Liver (tissue), 3 donors: ENCODE measurements around the gene HMOX2.

Source experiments
- ATF3 ChIP-seq: IDR thresholded peaks from 2 replicates; pipeline ENCODE4 v1.6.1; 2016; ENCODE audit warnings: antibody characterized with exemption
- CTCF ChIP-seq: fragments of 150-350 bp; IDR thresholded peaks from 2 replicates; pipeline ENCODE4 v1.5.1; 2017; ENCODE audit warnings: improper control_type of control experiment, low read depth, low read length; ENCODE audit not compliant: missing input control
- GABPA ChIP-seq, 2 donors: IDR thresholded peaks in 1 of 2; conservative IDR thresholded peaks in 1 of 2; 2 replicates each; pipeline ENCODE4 v1.6.1; 2016; ENCODE audit warnings: antibody characterized with exemption in 2 of 2, mild to moderate bottlenecking in 1 of 2, moderate library complexity in 1 of 2
- JUND ChIP-seq, 2 donors: IDR thresholded peaks; 2 replicates each; pipeline ENCODE4 v1.6.1; 2016; ENCODE audit warnings: antibody characterized with exemption in 2 of 2
- MAX ChIP-seq: IDR thresholded peaks from 2 replicates; pipeline ENCODE4 v1.6.1; 2016; ENCODE audit warnings: antibody characterized with exemption
- RAD21 ChIP-seq, 2 donors: IDR thresholded peaks; 2 replicates each; pipeline ENCODE4 v1.6.1; 2016; ENCODE audit warnings: antibody characterized with exemption in 2 of 2, mild to moderate bottlenecking in 2 of 2
- REST ChIP-seq: IDR thresholded peaks from 2 replicates; pipeline ENCODE4 v1.6.1; 2016; ENCODE audit warnings: antibody characterized with exemption, mild to moderate bottlenecking
- RXRA ChIP-seq, 2 donors: IDR thresholded peaks; 2 replicates each; pipeline ENCODE4 v1.6.1; 2017 to 2018; ENCODE audit warnings: antibody characterized with exemption in 2 of 2, mild to moderate bottlenecking in 1 of 2
- SP1 ChIP-seq: IDR thresholded peaks from 2 replicates; pipeline ENCODE4 v1.6.1; 2018; ENCODE audit warnings: antibody characterized with exemption, mild to moderate bottlenecking
- TAF1 ChIP-seq: conservative IDR thresholded peaks from 2 replicates; pipeline ENCODE4 v1.6.1; 2016; ENCODE audit warnings: antibody characterized with exemption, mild to moderate bottlenecking
- YY1 ChIP-seq: IDR thresholded peaks from 2 replicates; pipeline ENCODE4 v1.6.1; 2016; ENCODE audit warnings: antibody characterized with exemption, mild to moderate bottlenecking
- ZBTB33 ChIP-seq: IDR thresholded peaks from 2 replicates; pipeline ENCODE4 v1.6.1; 2016; ENCODE audit warnings: antibody characterized with exemption
- donor health status: healthy.
- donor health status: healthy.

GRCh38 chr16:4536391-4537106 is 60.4 kb downstream of the HMOX2 start:
- TF ChIP-seq CTCF (no peak), REST (no peak), TAF1 (no peak), ZBTB33 (no peak), RAD21 (IDR thresholded peaks at IDR 0.05) (no peak), ATF3 (no peak), SP1 (no peak), GABPA (IDR thresholded peaks at IDR 0.05 in 1 of 2, conservative IDR thresholded peaks at IDR 0.05 in 1 of 2) (no peak), JUND (IDR thresholded peaks at IDR 0.05) (no peak), RXRA (IDR thresholded peaks at IDR 0.05) (no peak), YY1 (no peak), MAX (no peak)
